Right renal cortex interstitium (tissue), 3 donors: Measurements from ENCODE around the gene RFT1. TPM values are rescaled to one million over a fixed set of nuclear protein-coding genes. Genes with fewer than 3 reads are reported as not detected.

ENCODE experiments used
- DNase-seq, 3 donors: peaks; one replicate each; pipeline ENCODE4 v3.0.0-alpha.2; 2013; ENCODE audit warnings: low read depth in 3 of 3, low spot score in 2 of 3
- polyA plus RNA-seq, 3 donors: library from polyadenylated mRNA; unstranded; fragments of 120-200 nt; gene quantifications; one replicate each; pipeline ENCODE4 v1.2.1, GENCODE V29; 2013; ENCODE audit not compliant: insufficient read length in 3 of 3

RFT1 gene
- polyA plus RNA-seq, 3 donors: 24.7 to 28.6 (median 27.6) TPM

GRCh38 chr3:53097887-53098286 is 32.3 kb downstream of the RFT1 start:
- DNase-seq: no peak

- no peak for DNase-seq
Observed at GRCh38 chr3:53092942-53093341, 37.3 kb downstream of the RFT1 start.

DNA sequence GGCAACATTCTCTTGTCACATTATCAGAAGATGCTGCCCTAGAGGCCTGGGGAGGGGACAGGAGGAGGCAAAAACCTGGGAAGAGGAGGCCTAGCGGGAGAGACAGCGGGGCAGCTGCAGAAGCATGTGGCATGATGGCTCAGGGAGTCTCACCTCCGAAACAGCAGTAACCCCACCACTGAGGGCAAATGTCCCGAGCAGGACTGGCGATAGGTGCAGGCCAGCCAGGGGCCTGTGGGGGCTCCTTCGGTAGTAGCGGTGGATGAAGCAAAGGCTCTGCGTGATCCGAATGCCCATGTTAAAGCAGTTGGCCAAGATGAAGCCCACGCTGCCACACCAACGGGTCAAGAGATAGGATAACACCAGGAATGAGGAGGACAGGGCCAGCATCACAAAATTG is 38.0 kb downstream of the RFT1 start:
- DNase-seq: no peak

DNA sequence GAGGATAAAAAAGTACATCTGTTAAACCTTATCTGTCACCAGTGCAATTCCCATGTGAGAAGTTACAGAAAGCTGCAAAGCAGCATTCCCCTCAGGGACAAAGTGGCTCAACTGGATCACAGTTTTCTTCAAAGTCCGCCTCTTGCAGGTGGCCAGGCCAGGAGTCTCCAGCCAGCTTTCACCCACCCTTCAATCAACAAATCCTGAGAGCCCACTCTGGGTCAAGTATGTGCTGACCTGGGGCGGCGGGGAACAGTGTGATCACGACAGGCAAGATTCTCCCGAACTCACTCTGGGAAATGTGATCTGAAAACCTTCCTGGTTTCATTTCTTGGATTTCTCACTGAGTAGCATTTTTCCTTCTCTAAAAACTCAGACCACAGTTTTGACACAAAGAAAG is 39.2 kb downstream of the RFT1 start:
- DNase-seq: no peak

DNA sequence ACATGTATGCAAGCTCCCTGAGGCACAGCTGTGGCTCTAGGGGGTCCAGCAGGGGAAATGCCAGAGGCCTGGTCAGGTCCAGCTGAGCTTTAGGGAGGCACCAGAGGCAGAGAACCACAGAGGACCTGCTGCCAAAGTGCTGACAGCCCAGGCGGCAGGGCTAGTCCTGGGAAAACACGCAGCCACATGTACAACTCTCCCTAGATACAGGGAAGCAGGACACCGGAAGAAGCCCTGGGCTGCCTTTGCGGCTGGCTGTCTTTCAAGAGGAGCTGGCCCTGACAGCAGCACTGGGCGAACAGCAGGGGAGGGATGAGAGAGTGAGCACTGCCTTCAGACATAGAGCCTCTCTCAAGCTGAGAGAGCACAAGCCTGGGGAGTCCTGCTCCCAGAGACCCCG is 40.7 kb downstream of the RFT1 start:
- no peak for DNase-seq

DNA sequence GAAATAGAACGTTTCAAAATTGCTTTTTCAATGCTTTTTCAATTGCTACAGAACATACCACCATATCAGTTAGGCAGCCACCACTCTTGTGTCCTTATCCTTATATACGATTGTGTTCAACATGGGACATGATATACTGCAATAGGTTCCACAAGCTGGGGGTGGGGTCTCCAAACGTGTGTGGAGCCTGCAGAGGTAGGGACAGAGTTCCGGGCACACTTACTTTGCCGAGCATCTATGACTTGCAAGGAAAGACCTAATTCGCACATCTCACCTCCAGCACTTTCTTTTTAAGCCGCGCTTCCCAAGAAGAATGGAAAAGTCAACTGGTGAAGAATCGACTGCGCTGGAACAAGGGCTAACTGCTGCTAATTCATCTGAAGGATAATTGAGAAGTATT is 44.8 kb downstream of the RFT1 start:
- no peak for DNase-seq

DNA sequence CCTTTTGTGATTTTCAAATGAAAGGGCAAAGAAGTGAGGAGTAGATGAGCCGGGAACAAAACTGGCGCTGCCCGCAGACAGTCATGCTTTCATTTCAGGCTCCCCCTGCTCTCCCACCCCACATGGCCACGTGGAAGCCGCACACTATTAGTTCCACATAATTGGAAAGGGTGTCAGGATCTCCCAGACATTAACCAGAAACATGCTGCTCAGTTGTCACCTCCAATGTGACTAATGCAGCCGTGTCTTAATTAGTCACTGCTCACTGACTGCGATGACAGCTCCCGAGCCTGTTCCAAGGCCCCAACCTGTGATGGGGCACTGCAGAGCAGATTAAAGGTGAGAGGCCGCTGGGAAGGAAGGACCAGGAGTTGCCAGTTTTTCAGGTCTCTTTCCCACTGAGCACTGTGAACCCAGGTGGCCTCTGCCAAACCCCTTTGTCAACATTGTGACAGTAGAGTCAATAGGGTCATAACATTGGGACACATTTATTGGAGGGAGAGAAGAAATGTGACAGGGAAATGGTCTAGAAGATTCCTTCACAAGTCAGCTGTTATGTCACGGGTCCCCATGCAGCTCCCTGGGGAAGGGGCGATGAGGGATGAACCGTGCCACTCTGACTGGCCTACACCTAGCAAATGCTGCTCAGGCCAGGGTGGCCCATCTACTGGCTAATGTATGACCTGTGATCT is 45.8 kb downstream of the RFT1 start:
- no peak for DNase-seq

GRCh38 chr3:53083949-53084309 is 46.3 kb downstream of the RFT1 start:
- no peak for DNase-seq

DNA sequence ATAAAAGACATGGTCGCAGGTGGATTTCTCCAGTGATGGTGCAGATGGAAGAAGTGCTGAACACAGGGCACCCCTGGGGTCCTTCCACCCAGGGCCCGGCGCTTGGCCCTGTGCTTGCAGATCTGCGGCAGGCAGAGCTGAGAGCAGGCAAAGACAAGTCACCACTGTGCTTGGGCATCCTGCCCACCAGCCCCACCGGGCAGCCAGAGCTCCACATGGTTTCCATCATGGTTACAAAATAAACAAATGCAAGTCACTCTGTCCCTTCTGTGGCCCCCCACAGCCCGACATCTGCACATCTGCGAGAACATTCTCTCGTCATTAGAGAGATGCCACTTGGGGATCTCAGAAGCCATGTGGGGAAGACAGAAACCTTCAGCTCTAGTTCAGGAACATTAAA is 46.7 kb downstream of the RFT1 start:
- DNase-seq: no peak

DNA sequence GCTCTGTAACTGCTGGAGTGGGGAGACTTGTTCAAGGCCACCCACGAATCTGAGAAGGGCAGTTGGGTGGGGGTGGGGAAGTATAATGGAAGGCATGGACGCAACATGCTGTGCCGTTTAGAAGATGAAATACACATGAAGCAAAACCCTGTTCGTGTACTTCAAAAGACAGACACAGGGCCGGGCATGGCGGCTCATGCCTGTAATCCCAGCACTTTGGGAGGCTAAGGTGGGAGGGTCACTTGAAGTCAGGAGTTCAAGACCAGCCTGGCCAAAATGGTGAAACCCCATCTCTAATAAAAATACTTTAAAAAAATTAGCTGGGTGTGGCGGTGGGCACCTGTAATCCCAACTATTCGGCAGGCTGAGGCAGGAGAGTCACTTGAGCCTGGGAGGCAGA is 47.5 kb downstream of the RFT1 start:
- DNase-seq: no peak

GRCh38 chr3:53081318-53081717 is 48.9 kb downstream of the RFT1 start:
- DNase-seq: no peak

DNA sequence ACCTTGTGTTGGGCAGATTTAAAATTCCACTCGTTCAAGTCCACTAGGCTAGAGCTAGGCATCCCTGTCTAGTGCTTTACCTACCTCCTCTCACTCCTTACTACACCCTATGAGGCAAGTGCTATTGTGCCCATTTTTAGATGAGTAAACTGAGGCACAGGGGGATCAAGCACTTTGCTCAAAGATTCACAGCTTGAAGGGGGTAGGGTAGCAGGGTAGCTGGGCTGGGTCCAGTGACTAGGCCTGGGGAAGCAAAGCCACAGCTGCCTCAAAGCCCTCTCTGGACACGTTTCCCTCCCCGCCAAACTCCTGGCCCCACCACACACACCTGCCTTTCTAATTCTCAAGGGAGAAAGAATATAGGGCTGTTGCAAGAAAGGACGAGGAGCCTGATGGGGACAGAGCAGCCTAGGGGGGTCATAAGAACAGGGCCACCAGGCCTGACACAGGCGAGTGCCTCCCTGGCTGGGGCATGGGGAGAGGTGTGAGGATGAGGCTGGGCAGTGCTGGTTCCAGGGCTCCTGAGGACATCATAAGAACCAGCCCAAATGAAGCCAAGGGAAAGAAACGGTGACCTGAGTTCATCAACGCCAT is 49.5 kb downstream of the RFT1 start:
- no peak for DNase-seq

DNA sequence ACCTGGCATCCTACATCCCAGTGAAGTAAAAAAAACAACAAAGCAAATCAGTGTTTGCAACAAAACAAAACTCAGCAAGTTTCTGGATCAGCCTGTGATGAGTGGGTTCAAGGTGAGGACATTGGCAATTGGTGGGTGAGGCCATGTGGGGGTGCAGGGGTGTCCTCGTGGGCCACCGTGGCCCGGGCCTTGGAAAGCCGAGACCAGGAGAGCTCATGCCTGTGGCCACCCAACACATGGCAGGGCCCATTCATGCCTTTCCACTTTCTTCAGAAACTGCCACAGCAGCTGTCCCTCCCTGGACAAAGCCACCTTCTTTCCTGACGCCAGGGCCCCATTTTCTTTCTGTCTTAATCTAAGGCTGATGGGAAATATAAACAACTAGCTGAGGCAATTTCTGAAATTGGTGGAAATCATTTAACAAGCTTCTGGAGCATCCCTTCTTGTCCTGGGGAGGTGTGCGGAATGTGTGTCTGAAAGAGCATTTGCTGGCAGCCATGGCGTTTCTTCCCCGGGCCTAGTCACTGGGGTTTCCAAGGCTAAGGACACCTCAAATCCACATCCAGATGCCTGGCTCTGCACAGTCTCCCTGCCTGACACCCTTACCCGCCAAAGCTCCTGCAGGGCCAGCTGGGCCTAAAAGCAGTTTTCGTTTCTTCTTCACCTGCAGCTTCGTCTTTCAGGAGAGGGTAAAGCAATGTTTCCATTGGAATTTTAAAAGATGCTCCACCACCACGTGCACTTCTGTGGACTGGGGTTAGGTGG is 50.3 kb downstream of the RFT1 start:
- DNase-seq: no peak

DNA sequence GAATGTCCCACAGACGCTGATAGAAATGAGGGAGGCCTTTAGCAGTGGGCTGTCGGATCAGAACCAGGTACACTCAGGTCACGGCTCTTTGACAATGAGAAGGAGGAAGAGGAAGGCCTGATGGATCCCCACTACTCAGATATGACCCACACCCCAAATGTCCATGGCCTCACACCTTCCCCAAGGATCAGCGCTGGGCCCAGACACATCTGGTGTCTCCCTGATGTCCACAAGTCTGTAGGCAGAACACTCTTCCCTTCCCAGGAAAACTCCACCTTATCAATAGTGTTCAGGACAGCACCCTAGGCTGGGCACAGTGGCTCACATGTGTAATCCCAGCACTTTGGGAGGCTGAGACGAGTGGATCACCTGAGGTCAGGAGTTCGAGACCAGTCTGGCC is 51.1 kb downstream of the RFT1 start:
- DNase-seq: no peak

- DNase-seq: no peak
Observed at GRCh38 chr3:53078656-53079055, 51.6 kb downstream of the RFT1 start.

DNA sequence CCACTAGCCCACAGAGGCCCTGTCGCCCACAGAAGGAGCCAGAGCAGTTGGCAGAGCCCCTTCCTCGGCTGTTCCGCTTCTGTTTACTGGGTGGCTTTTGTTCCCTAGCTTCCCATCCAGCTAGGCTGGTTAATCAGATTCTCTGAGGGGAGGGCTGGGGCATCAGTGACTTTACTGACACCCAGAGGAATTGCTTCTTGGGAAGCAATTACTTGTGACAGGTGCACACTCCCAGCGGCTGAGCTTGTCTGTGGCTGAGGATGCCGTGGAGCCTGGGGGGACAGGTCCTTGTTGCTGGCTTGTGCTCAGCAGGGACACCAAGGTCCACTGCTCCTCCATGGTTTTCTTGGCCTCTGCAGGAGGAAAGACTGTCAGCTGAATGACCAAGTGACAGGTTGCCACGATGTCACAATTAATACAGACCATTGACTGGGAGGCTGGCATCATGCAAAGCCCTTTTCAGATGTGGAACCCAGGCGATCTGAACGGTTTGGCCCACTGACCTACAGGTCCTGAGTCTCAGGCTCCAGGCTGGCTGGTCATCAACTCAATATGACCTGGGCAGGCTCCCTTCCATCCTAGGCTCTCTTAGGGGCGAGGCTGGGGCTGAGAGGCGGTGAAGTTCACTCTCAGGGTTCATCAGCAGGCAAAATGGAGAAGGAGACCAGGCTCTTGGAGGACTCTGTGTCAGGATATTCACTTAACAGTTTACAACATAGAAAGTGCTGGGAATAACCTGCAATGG is 52.6 kb downstream of the RFT1 start:
- no peak for DNase-seq

DNA sequence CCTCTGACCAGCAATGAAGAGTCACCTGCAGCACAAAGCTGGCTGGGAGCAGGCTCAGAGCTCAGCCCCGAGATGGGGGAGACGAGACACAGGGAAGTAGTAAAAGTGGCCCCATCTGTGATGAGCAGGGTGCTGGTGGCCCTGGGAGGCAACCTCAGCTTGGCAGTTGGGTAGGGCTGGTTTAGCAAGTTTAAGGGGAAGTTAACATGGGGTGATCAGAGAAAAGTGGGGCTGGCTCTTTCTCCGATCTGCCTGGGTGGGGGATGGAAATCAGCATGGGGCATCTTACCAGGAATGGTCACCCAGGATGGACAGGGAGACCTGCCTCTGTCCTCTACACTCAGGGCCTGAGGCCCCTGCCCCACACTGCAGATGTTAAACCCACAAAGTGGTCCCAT is 54.5 kb downstream of the RFT1 start:
- DNase-seq: no peak

DNA sequence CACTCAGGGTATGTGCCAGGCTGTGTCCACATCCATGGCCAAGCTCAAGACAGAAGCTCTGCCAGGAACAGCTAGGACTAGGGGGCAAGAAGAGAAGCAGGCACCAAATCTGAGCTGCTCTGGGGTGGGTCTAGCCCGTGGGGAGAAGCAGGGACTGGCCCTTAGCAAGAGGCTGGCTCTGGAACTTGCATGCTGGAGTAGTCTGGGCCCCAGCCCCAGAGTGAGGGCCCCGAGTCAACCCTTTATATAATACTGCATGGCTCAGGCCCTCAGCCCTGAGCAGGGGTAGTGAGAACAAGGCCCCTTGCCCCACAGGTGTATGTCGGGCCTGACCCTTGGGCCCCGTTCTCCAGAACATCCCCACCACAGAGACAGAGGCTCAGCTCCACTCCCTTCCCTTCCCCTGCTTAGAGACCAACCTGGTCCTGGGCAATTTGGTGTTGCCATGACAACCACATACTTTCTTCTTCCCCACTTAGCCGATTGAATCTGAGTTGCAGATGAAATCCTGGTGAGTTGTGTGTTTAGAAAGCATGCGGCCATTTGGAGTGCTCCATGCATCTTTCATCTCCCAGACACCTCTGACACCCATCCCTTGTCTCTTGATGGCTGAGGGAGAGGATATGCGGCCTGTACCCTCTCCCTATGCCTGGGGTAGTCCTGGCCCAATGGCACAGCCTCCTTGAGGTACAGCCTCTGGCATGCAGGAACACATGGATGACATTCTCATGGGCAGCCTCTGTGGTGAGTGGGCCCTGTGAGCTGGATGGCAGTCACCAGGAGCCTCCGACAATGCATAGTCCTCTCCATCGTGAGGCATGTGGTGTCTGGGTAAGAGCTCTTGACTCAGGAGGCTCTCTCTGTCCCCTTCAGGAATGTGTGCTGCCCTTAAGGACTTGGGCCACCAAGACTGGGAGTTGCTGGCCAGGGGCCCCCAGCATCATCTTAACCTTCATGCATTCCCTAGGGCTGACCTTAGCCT is 55.2 kb downstream of the RFT1 start:
- DNase-seq: no peak

DNA sequence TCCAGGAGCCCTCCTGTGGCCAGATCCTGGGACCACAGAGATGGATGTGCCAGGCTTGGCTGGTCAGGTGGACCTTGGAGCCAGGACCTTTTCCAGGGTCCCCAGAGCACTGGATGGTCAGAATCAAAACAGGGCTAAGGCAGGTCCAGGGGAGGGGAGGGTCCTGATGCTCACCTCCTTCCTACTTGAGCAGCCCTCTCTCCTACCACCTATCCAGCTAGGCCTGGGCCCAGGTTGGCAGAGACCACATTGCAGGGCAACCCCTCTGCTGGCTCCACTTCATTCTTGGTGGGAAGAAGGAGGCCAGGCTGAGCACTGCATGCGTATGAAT is 55.9 kb downstream of the RFT1 start:
- DNase-seq: no peak

DNA sequence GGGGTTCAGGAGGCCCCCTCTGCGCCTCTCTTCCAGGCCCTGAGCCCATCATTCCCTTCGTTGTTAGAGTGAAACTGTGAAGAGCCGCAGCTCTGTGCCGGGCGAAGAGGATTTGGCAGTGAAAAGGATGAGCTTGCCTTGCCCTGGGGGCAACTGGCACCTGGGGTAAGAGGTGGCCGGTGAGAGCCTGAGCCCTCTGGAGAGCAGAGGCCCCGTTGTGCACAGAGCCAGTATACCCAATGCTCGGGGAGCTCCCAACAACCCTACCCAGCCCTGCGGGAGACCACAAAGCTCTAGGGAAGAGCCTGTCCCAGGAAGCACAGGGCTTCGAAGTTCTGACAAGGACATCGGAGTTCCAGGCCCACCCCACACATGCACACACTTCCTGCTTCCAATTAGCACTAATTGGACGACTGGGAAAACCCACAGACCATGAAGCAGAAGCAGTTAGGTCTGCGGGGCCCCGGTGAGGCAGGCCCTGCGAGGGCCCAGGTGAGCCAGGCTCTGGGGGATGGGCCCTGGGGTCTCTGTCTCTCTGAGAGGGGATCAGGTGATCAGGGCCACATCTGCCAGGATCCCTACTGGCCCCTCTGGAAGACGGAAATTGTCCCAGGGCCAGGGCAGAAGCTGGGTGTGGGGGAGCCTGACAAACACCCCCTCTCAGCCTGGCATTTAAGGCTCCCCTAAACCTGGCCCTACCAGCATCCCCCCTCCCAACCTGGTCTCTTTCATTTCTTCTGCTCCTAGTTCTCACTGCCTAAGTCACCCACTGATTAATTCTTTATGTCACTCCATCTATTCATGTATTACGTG is 56.5 kb downstream of the RFT1 start:
- DNase-seq: no peak
